Keratinocyte (primary cell): ENCODE data around the gene ATXN7L1. TPM values are rescaled to one million over a fixed set of nuclear protein-coding genes. Genes with fewer than 3 reads are reported as not detected.

Source experiments
- DNase-seq: peaks from one replicate; pipeline ENCODE4 v3.0.0-alpha.2; 2011; ENCODE audit warnings: low read depth, missing footprints, low spot score
- FAIRE-seq: peaks from 2 replicates; lab custom pipeline; 2011; peaks lifted over from hg19 to GRCh38; lab: Jason Lieb, UNC
- H2AFZ ChIP-seq: 2 replicates; pipeline ENCODE4 v1.6.0; 2012; ENCODE audit warnings: low read length, control low read depth, inconsistent platforms; ENCODE audit not compliant: control insufficient read depth
- H3K27ac ChIP-seq: 2 replicates; pipeline ENCODE4 v1.5.1; 2011; ENCODE audit warnings: low read length; ENCODE audit not compliant: control insufficient read depth, insufficient read depth
- H3K27me3 ChIP-seq: 3 replicates; pipeline ENCODE4 v1.6.0; 2011; ENCODE audit warnings: low read length; ENCODE audit not compliant: control insufficient read depth, insufficient read depth; ENCODE audit errors: extremely low read depth
- H3K36me3 ChIP-seq, 2 experiments: 2 replicates in 1 of 2; 3 replicates in 1 of 2; pipeline ENCODE4 v1.5.1; 2011; ENCODE audit warnings: low read length in 2 of 2, mild to moderate bottlenecking in 1 of 2; ENCODE audit not compliant: control insufficient read depth in 2 of 2, insufficient read depth in 2 of 2; ENCODE audit errors: extremely low read depth in 1 of 2
- H3K4me1 ChIP-seq: 3 replicates; pipeline ENCODE4 v1.5.1; 2011; ENCODE audit warnings: low read length; ENCODE audit not compliant: control insufficient read depth, insufficient read depth; ENCODE audit errors: extremely low read depth
- H3K4me2 ChIP-seq: 3 replicates; pipeline ENCODE4 v1.6.0; 2011; ENCODE audit warnings: low read depth, low read length; ENCODE audit not compliant: control insufficient read depth, insufficient read depth; ENCODE audit errors: extremely low read depth
- H3K4me3 ChIP-seq, 3 experiments: fragments of 200-600 bp in 1 of 3; sonication (generic) in 1 of 3; 2 replicates in 2 of 3; 3 replicates in 1 of 3; pipeline ENCODE4 v1.5.1; 2011 to 2016; ENCODE audit warnings: low read length in 3 of 3, mild to moderate bottlenecking in 3 of 3, control low read depth in 2 of 3, inconsistent platforms in 1 of 3, low read depth in 1 of 3, mixed read lengths in 1 of 3, mixed run types in 1 of 3, moderate library complexity in 1 of 3; ENCODE audit not compliant: control insufficient read depth in 2 of 3, insufficient read depth in 2 of 3; ENCODE audit errors: extremely low read depth in 1 of 3
- H3K79me2 ChIP-seq: 2 replicates; pipeline ENCODE4 v1.6.0; 2012; ENCODE audit warnings: low read length; ENCODE audit not compliant: control insufficient read depth, insufficient read depth
- H3K9ac ChIP-seq: 3 replicates; pipeline ENCODE4 v1.6.0; 2011; ENCODE audit warnings: low read length; ENCODE audit not compliant: control insufficient read depth, insufficient read depth; ENCODE audit errors: extremely low read depth
- H3K9me1 ChIP-seq: 3 replicates; pipeline ENCODE4 v1.6.0; 2011; ENCODE audit warnings: low read length; ENCODE audit not compliant: control insufficient read depth, insufficient read depth; ENCODE audit errors: extremely low read depth
- H3K9me3 ChIP-seq: 2 replicates; pipeline ENCODE4 v1.5.1; 2012; ENCODE audit warnings: low read depth, low read length; ENCODE audit not compliant: control insufficient read depth
- H4K20me1 ChIP-seq: 3 replicates; pipeline ENCODE4 v1.6.0; 2011; ENCODE audit warnings: low read length; ENCODE audit not compliant: control insufficient read depth, insufficient read depth; ENCODE audit errors: extremely low read depth
- EZH2 ChIP-seq: IDR thresholded peaks from one replicate; pipeline ENCODE4 v1.6.1; 2012; ENCODE audit warnings: inconsistent platforms, mild to moderate bottlenecking, low read length, moderate library complexity
- dilution Hi-C: fragments of 300-500 bp; cut with MboI; formaldehyde crosslinking; loops from one replicate; pipeline ENCODE4 v1.7.0; 2020; ENCODE audit warnings: low sequenced_read_pairs; ENCODE audit not compliant: extremely low pct_ligation_motif_present
- polyA plus RNA-seq, 5 experiments: library from polyadenylated mRNA; depleted of rRNA in 3 of 5; stranded (reverse) in 3 of 5; stranded (forward) in 1 of 5; unstranded in 1 of 5; fragments of >200 nt; gene quantifications; 1 replicate in 1 of 5; 2 replicates in 3 of 5; 3 replicates in 1 of 5; pipeline versions ENCODE4 v1.2.1 to v1.2.3, GENCODE V29; 2011 to 2012; ENCODE audit warnings: missing spikeins in 2 of 5, low read depth in 1 of 5, low replicate concordance in 1 of 5
- TF ChIP-seq, protein P1 (sequence below), 3 experiments: IDR thresholded peaks in 1 of 3; conservative IDR thresholded peaks in 1 of 3; optimal IDR thresholded peaks in 1 of 3; 2 replicates in 2 of 3; 3 replicates in 1 of 3; pipeline versions ENCODE3 to v1.5.1; 2011; ENCODE audit warnings: low read length in 3 of 3, mild to moderate bottlenecking in 3 of 3, moderate library complexity in 2 of 3, control low read depth in 1 of 3, inconsistent platforms in 1 of 3; ENCODE audit not compliant: insufficient read depth in 2 of 3; ENCODE audit errors: extremely low read depth in 1 of 3

The ATXN7L1 gene
- polyA plus RNA-seq, 1 donor (not counting 4 experiments of a cell fraction or from before 2014, with no cell fraction given) = 4.8 TPM

DNA sequence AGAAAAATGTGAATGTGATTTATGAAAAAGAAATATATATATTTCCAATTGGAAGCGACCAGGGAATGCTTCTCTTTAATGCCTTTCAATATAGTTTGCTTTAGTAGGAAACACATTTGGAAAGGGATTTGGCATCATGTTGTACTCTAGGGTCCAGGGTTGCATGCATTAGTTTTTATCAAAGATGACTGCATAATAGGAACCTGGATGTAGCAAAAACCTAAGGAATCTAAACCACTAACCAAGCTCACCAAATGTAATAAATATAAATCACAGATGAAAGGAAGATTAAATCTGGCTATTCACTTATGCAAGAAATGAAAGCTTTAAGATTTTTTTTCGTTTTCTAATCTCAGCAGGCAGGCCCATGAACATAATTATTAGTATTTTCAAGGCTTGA is 120.0 kb downstream of the ATXN7L1 start:
- TF ChIP-seq, protein P1, sequence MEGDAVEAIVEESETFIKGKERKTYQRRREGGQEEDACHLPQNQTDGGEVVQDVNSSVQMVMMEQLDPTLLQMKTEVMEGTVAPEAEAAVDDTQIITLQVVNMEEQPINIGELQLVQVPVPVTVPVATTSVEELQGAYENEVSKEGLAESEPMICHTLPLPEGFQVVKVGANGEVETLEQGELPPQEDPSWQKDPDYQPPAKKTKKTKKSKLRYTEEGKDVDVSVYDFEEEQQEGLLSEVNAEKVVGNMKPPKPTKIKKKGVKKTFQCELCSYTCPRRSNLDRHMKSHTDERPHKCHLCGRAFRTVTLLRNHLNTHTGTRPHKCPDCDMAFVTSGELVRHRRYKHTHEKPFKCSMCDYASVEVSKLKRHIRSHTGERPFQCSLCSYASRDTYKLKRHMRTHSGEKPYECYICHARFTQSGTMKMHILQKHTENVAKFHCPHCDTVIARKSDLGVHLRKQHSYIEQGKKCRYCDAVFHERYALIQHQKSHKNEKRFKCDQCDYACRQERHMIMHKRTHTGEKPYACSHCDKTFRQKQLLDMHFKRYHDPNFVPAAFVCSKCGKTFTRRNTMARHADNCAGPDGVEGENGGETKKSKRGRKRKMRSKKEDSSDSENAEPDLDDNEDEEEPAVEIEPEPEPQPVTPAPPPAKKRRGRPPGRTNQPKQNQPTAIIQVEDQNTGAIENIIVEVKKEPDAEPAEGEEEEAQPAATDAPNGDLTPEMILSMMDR (optimal IDR thresholded peaks at IDR 0.05 in 1 of 3, IDR thresholded peaks at IDR 0.05 in 1 of 3, conservative IDR thresholded peaks at IDR 0.05 in 1 of 3; ENCODE audit: extremely low read depth in 1 of 3, insufficient read depth in 2 of 3, low read length in 3 of 3) = no peak
- TF ChIP-seq EZH2 = no peak
- Histone ChIP-seq H3K4me1 (peaks cover 6% of the 10 kb centered on the region), H3K4me2 (no peak overlapping the region), H3K9me3 (no peaks in the 10 kb centered on the region), H3K9me1 (no peaks in the 10 kb centered on the region), H4K20me1 (no peaks in the 10 kb centered on the region), H3K27ac (no peak overlapping the region), H3K4me3 (no peak overlapping the region), H3K9ac (no peak overlapping the region), H3K36me3 (no peaks in the 10 kb centered on the region), H3K79me2 (no peaks in the 10 kb centered on the region), H2AFZ (no peak overlapping the region), H3K27me3 (no peaks in the 10 kb centered on the region)
- FAIRE-seq (no peak), DNase-seq (no peak)
- dilution Hi-C loops = no loop called here

DNA sequence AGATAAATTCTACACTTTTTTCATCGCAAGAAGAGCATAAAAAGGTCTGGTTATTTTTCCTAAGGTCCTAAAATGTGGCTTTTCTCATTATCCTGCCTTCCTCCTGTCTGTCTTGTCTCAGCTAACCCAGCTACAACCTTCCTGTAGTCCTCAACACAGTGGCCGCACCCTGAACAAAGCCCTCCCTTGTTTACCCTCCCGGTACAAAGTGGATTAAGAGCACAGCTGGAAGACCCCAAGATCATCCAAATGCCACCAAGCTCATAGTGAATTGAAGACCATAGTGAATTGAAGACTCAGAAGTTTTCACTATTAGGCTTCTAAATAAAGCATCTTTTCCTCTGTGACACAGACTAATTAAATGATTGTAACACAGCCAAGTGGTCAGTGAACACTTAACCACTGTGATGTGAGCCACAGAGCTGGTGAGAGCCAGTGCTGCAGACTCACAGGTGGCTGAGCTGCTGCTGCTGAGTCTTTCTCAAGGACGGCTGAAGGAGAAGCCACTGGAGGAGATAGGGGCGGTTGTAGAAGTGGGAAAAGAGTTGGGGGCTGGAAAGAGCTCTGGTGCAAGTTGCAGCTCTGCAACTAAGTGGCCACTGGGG is 123.6 kb downstream of the ATXN7L1 start:
- DNase-seq (no peak), FAIRE-seq (no peak)
- Histone ChIP-seq H4K20me1 (no peaks in the 10 kb centered on the region), H2AFZ (no peak overlapping the region), H3K9ac (no peak overlapping the region), H3K4me3 (no peak overlapping the region), H3K36me3 (no peaks in the 10 kb centered on the region), H3K4me2 (no peak overlapping the region), H3K27ac (no peak overlapping the region), H3K79me2 (no peaks in the 10 kb centered on the region), H3K9me3 (no peaks in the 10 kb centered on the region), H3K9me1 (no peaks in the 10 kb centered on the region), H3K27me3 (no peaks in the 10 kb centered on the region), H3K4me1 (no peaks in the 10 kb centered on the region)
- TF ChIP-seq EZH2 = no peak
- TF ChIP-seq, protein P1 (optimal IDR thresholded peaks at IDR 0.05 in 1 of 3, IDR thresholded peaks at IDR 0.05 in 1 of 3, conservative IDR thresholded peaks at IDR 0.05 in 1 of 3; ENCODE audit: extremely low read depth in 1 of 3, insufficient read depth in 2 of 3, low read length in 3 of 3) = no peak
- dilution Hi-C loops = no loop called here
